BLaER1 treated with 17β-estradiol and CSF1 and Interleukin-3, amounts not matched to agents 10 nM and 100 nM (cell line): ENCODE data around the gene SORBS1.

Source experiments
- H3K27ac ChIP-seq, 11 experiments: shearing (Covaris generic); formaldehyde crosslinking; 2 replicates each; pipeline ENCODE4 v1.8.1; 2022
- H3K27me3 ChIP-seq, 11 experiments: shearing (Covaris generic); formaldehyde crosslinking; 2 replicates each; pipeline ENCODE4 v1.8.1; 2022
- H3K36me3 ChIP-seq, 11 experiments: shearing (Covaris generic); formaldehyde crosslinking; 2 replicates each; pipeline ENCODE4 v1.8.1; 2022
- H3K4me1 ChIP-seq, 10 experiments: shearing (Covaris generic); formaldehyde crosslinking; 2 replicates each; pipeline ENCODE4 v1.8.1; 2022
- H3K4me2 ChIP-seq, 11 experiments: shearing (Covaris generic); formaldehyde crosslinking; 2 replicates each; pipeline ENCODE4 v1.8.1; 2022
- H3K4me3 ChIP-seq, 10 experiments: shearing (Covaris generic); formaldehyde crosslinking; 2 replicates each; pipeline ENCODE4 v1.8.1; 2022
- H3K9ac ChIP-seq, 11 experiments: shearing (Covaris generic); formaldehyde crosslinking; 2 replicates each; pipeline ENCODE4 v1.8.1; 2022
- H3K9me3 ChIP-seq, 11 experiments: shearing (Covaris generic); formaldehyde crosslinking; replicated peaks in 1 of 11; 2 replicates each; pipeline ENCODE4 v1.8.1; 2022
- H4K20me1 ChIP-seq, 11 experiments: shearing (Covaris generic); formaldehyde crosslinking; 2 replicates each; pipeline ENCODE4 v1.8.1; 2022
- Cebpa-rat ChIP-seq, 11 experiments: shearing (Covaris generic); IDR thresholded peaks; 2 replicates each; pipeline ENCODE4 v1.8.1; 2022

The SORBS1 gene

DNA sequence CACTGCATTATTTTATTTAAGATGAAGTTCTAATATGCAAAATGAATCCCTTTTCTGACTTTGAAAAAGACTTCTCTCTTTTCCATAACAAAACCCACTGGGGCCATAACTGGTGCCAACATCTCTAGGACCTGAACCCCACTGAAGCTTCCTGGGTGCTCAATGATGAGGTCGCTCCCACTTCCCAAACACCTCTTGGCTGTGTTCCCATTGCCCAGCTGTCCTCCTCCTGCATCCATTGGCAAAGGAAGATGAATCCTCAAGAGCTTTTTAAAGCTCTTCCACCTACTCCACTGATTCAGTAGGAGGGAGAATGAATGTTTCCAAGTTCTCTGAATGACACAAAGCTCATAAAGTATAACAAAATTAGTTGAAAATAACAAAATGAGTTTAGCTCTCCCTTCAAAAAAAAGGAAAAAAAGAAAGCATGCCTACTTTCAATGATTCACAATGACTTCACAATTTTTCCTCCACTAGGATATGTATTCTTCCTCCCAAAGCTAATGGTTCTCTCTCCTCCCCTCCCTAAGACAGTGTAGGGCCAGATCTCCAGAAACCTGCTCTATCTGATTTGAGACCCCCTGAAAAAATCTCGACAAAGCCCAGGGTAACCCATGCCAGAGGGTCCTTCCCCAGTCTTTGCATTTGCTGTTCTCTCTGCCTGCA lies 64.8 kb downstream of the SORBS1 start:
- Histone ChIP-seq H3K4me3 (no peak overlapping the region), H3K36me3 (no peaks in the 10 kb centered on the region), H3K27me3 (no peaks in the 10 kb centered on the region), H3K4me2 (no peak overlapping the region), H3K4me1 (peaks cover 0 to 9% (median 5%) of the 10 kb centered on the region in 10 experiments; a peak in 10 of 20 replicates), H3K9ac (no peak overlapping the region), H3K9me3 (no peaks in the 10 kb centered on the region), H4K20me1 (no peaks in the 10 kb centered on the region), H3K27ac (no peak overlapping the region)
- no peak for TF ChIP-seq Cebpa-rat (IDR thresholded peaks at IDR 0.05)

DNA sequence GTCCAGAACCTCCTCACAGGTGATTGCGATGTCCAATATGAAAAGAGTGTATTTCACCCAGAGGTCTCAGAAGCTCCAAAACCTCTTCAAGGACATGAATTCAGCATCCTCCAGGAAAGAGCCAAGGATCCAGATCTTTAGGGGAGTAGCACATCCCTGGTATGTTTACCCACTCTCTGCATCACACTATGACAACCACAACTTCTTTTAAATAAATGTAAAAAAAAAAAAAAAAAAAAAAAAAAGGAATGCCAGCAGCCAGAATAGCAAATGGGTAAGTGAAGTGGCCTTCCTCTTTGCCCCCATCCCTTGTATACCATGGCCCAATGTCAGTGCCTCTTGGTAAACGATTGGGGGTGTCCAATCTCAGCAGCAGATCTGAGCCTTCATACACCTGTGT lies 67.3 kb downstream of the SORBS1 start:
- Histone ChIP-seq H3K4me1 (no peaks in the 10 kb centered on the region), H3K9ac (no peak overlapping the region), H3K4me3 (no peak overlapping the region), H3K27ac (no peak overlapping the region), H3K36me3 (no peaks in the 10 kb centered on the region), H3K4me2 (no peak overlapping the region), H3K9me3 (no peaks in the 10 kb centered on the region), H3K27me3 (no peaks in the 10 kb centered on the region), H4K20me1 (no peaks in the 10 kb centered on the region)
- TF ChIP-seq Cebpa-rat (IDR thresholded peaks at IDR 0.05), result no peak

DNA sequence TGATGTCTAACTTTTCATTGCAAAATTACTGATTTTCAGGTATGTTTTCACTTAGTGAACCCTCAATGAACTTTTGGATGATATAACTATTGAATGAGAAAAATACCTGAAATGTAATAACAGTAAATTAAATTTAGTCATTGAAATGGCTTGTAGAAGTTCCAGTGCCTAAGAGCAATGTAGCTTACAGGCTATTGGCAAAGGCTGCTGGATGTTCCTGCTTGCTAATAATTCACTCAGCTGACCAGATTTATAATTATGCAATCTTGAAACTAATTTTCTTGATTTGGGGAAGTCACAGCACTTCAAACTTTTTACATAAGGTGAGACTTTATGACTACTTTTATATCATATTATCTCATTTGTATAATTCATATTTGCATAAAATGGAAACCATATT lies 73.2 kb downstream of the SORBS1 start:
- TF ChIP-seq Cebpa-rat (IDR thresholded peaks at IDR 0.05), result no peak
- no peaks in the 10 kb centered on the region for H3K27me3 ChIP-seq
- no peaks in the 10 kb centered on the region; a peak in 1 of 22 replicates for H3K9me3 ChIP-seq
- H3K36me3 ChIP-seq, result no peaks in the 10 kb centered on the region
- H3K9ac ChIP-seq, result no peak overlapping the region
- no peak overlapping the region for H3K27ac ChIP-seq
- H3K4me1 ChIP-seq, result 0 out of 20 replicates have a peak, but pooled peaks cover 0 to 3% (median 0%) of the 10 kb centered on the region in 10 experiments
- H4K20me1 ChIP-seq, result no peaks in the 10 kb centered on the region
- no peak overlapping the region for H3K4me2 ChIP-seq
- no peak overlapping the region for H3K4me3 ChIP-seq

DNA sequence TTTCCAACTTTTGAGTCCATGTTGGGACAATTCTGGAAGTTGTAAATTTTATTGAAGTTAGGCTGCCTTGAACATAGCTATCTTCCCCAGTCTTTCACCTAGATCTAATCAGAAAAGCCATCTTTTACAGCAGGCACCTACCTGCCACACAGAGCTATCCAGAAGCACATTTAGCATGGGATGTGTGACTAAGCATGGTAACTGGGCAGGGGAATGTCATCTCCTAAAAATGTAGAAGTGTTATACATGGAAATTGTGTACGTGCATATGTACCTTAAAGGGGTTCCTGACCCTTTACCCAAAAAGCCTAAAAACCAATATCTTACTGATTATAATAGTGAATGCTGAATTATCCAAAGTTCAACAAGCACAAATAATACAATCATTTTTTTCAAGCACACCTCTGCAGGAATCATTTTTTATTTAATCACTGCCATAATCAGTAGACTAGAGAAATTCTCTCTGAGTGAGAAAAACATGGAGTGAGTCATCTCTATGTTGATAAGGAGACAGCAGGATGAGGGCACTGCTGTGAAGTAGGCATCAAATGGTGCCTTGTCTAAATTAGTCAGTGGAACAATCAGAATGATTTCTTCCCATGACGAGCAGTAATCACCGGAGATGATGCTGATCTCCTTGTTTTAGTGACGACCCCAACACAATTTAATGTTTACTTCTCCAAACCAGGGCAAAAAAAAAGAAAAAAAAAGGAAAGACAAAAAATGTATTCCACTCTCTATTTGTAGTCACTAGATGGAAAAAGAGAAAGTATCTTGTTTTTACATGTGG lies 75.9 kb downstream of the SORBS1 start:
- Histone ChIP-seq H3K9me3 (peaks cover 0 to 6% (median 0%) of the 10 kb centered on the region in 11 experiments; a peak in 1 of 22 replicates), H3K36me3 (no peaks in the 10 kb centered on the region), H3K27ac (no peak overlapping the region), H3K27me3 (no peaks in the 10 kb centered on the region), H3K4me1 (0 out of 20 replicates have a peak, but pooled peaks cover 0 to 3% (median 0%) of the 10 kb centered on the region in 10 experiments), H3K9ac (no peak overlapping the region), H3K4me3 (no peak overlapping the region), H3K4me2 (0 out of 22 replicates have a peak overlapping the region, but pooled peaks of 1 of the 11 experiments have one; percentile 5), H4K20me1 (no peaks in the 10 kb centered on the region)
- TF ChIP-seq Cebpa-rat (IDR thresholded peaks at IDR 0.05), result no peak

DNA sequence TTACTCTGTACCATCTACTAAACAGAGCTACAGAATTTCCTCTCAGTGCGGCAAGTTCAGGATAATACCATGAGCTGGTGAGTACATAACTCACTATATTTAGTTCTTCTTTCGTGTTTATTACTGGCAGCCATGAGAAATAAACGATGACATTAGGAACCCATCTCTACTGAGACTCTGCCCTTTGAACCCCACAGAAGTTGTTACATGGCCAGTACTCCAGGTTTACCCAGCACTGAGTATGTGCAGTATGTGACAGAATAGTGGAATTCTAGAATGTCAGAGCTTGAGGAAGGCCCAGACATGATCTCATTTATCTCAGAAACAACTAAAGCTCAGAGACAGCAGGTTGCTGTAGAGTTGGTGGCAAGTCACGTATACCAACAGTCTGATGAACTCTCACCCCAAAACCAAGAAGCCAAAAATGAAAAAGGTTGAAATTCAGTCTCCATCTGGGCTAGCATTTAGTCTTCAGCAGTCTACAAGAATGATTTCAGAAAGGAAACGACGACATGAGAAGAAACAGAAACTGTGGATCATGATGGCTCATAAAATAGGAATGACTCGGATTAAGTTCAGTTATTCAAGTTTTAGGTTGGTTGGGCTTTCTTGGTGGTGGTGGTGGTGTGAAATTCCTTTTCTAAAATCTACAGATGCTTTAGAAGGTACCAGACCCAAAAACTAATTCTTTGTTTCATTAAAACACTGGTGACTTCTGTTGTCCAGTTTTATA lies 78.5 kb downstream of the SORBS1 start:
- Histone ChIP-seq H3K4me1 (peaks cover 0 to 5% (median 0%) of the 10 kb centered on the region in 10 experiments; a peak in 1 of 20 replicates), H4K20me1 (no peaks in the 10 kb centered on the region), H3K4me3 (no peak overlapping the region), H3K4me2 (no peak overlapping the region), H3K36me3 (no peaks in the 10 kb centered on the region), H3K27me3 (no peaks in the 10 kb centered on the region), H3K27ac (no peak overlapping the region), H3K9me3 (peaks cover 0 to 6% (median 0%) of the 10 kb centered on the region in 11 experiments; a peak in 1 of 22 replicates), H3K9ac (no peak overlapping the region)
- no peak for TF ChIP-seq Cebpa-rat (IDR thresholded peaks at IDR 0.05)

DNA sequence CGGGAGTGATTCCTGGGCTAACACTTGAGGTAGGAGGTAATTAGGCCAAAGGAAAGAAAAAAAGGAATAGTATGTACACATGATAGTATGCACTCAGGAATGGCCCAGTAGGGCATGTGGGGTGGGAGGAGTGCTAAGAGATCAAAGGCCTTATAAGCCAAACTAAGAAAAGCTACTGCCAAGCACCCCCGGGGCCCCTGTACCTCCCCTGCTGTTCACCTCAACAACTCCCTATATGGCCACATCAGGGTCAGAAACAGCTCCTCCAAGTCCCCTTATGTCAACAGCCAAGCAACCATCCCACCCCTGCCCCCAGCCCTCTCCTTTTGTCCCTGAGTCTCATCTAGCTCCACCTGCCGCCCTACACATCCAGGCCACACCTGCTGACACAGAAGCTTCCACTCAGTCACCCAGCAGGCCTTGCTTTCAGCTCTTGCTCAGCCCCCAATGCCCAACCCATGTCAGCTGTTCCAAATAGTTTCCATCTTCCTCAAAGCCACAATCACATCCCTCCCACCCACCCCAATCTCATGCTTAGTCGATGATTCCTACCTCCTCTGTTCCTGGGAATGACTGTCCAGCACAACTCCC lies 80.2 kb downstream of the SORBS1 start:
- H3K27ac ChIP-seq, result no peak overlapping the region
- no peaks in the 10 kb centered on the region for H4K20me1 ChIP-seq
- no peak overlapping the region for H3K4me3 ChIP-seq
- H3K4me1 ChIP-seq, result peaks cover 0 to 5% (median 0%) of the 10 kb centered on the region in 10 experiments; a peak in 1 of 20 replicates
- TF ChIP-seq Cebpa-rat (IDR thresholded peaks at IDR 0.05), result no peak
- no peak overlapping the region for H3K9ac ChIP-seq
- peaks cover 0 to 6% (median 0%) of the 10 kb centered on the region in 11 experiments; a peak in 1 of 22 replicates for H3K9me3 ChIP-seq
- H3K36me3 ChIP-seq, result no peaks in the 10 kb centered on the region
- H3K27me3 ChIP-seq, result no peaks in the 10 kb centered on the region
- H3K4me2 ChIP-seq, result no peak overlapping the region

DNA sequence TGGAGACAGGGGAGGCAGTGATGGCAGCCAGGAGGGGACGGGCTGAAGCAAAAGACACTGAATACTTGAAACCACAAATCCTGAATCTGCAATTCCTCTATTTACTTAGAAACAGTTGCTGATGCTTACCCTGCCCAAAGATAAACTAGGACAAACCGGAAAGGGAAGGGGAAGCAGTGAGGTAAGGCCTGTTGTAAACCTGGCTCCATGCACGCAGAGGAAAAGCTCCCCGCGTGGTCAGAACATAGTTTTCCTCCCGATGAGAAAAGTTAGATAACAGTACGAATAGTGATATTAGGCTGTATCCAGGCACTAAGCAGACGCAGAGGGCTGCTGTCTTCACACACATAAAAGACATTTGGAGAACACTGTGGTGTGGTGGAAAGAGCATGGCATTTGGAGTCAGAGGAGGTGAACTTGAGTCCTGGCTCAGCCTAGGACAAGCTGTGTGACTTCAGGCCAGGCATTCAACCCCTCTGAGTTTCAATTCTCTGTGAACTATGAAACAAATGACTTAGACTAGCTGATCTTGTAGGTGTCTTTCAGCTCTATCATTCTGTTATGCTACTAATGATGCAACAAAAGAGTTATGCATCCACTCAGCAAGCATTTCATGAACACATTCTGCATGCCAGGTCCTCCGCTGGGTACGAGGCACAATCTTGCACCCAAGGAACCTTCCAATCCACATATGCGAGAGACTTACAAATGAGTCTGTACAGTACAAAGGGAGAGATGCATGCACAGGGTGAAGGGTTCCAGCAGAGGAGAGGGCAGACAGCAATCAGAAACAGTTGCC lies 80.9 kb downstream of the SORBS1 start:
- peaks cover 0 to 6% (median 0%) of the 10 kb centered on the region in 11 experiments; a peak in 1 of 22 replicates for H3K9me3 ChIP-seq
- H3K4me3 ChIP-seq, result no peak overlapping the region
- H3K36me3 ChIP-seq, result no peaks in the 10 kb centered on the region
- H3K27ac ChIP-seq, result no peak overlapping the region
- H3K27me3 ChIP-seq, result no peaks in the 10 kb centered on the region
- no peaks in the 10 kb centered on the region for H4K20me1 ChIP-seq
- no peak for TF ChIP-seq Cebpa-rat (IDR thresholded peaks at IDR 0.05)
- no peak overlapping the region for H3K9ac ChIP-seq
- H3K4me2 ChIP-seq, result no peak overlapping the region
- H3K4me1 ChIP-seq, result peaks cover 0 to 5% (median 0%) of the 10 kb centered on the region in 10 experiments; a peak in 1 of 20 replicates

DNA sequence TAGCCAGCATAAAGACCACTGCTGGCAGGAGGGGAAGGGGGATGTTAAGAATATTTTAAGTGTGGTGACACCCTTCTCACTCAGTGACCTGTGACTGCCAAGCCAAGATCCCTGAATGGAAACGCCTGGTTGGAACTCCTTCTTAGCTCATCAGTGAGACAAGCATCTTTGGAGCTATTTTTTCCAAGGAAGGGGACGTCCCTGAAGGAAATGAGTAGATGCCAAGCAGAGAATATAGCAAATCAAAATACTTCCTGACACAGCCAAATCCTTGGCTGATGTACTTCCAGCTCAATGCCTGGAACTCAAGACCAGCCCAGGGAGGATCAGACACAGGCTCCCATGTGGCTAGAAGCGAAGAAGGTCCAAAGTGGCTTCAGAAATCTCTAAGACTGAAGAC lies 82.2 kb downstream of the SORBS1 start:
- Histone ChIP-seq H3K9ac (no peak overlapping the region), H3K27me3 (no peaks in the 10 kb centered on the region), H3K36me3 (no peaks in the 10 kb centered on the region), H4K20me1 (no peaks in the 10 kb centered on the region), H3K4me3 (no peak overlapping the region), H3K4me1 (peaks cover 0 to 11% (median 6%) of the 10 kb centered on the region in 10 experiments; a peak in 14 of 20 replicates), H3K27ac (no peak overlapping the region), H3K4me2 (no peak overlapping the region), H3K9me3 (peaks cover 0 to 6% (median 0%) of the 10 kb centered on the region in 11 experiments; a peak in 1 of 22 replicates)
- TF ChIP-seq Cebpa-rat (IDR thresholded peaks at IDR 0.05), result no peak
